Activated CD8-positive, alpha-beta memory T cell treated with anti-CD3 and anti-CD28 coated beads, Interleukin-2, amount 50 U/mL, for 24 hours (primary cell): Measurements from ENCODE around the gene SMIM14.
"Not testable (repeated sequence)": the region's sequence is repeated elsewhere in the genome, so short reads cannot be mapped to it uniquely, and the experiment has no call there.

Experiments used
- DNase-seq: peaks from one replicate; pipeline ENCODE4 v3.0.0-alpha.2; 2020; ENCODE audit errors: extremely low read depth

SMIM14 gene

DNA sequence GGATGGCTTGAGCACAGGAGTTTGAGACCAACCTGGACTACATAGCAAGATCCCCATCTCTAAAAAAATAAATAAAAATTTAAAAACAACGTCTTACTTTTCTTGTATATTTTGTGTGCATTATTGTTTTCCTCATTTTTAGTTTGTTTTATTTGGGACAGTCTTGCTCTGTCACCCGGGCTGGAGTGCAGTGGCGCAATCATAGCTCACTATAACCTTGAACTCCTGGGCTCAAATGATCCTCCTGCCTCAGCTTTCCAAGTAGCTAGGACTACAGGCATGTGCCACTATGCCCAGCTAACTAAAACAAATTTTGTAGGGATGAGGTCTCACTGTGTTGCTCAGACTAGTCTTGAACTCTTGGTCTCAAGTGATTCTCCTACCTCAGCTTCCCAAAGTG, 9.5 kb upstream of the SMIM14 start:
- no peak for DNase-seq

DNA sequence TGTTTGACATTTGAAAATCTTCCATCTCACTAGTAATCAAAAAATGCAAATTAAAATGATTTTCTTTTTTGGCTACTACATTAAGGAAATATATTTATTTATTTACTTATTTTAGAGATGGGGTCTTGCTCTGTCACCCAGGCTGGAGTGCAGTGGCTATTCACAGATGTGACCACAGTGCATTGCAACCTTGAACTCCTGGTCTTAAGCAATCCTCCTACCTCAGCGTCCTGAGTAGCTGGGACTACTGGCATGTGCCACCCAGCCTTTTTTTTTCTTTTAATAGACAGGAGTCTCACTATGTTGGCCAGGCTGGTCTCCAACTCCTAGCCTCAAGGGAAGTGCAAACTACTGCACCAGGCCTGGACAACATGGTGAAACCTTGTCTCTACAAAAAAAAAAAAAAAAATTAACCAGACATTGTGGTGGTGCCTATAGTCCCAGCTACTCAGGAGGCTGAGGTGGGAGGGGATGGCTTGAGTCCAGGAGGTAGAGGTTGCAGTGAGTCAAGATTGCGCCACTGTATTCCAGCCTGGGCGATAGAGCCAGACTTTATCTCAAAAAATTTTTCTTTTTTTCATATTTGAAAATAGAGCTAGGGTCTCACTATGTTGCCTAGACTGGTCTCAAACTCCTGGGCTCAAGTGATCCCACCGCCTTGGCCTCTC, 4.4 kb upstream of the SMIM14 start:
- DNase-seq: no peak

DNA sequence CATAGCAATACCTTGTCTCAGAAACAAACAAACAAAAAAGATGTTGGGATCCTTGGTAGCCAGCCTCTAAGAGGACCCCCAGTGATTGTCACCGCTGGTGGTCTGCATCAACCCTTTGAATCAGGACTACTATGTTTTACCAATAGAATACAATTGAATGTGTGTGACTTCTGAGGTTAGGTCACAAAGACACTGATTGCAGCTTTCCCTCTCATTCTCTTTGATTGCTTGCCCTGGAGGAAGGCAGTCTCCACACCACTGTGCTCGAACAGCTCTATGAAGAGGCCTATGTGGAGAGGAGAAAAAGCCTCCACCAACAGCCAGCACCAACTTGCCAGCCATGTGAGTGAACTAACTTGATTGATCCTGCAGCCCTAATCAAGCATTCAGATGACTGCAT, 2.8 kb upstream of the SMIM14 start:
- DNase-seq: no peak

DNA sequence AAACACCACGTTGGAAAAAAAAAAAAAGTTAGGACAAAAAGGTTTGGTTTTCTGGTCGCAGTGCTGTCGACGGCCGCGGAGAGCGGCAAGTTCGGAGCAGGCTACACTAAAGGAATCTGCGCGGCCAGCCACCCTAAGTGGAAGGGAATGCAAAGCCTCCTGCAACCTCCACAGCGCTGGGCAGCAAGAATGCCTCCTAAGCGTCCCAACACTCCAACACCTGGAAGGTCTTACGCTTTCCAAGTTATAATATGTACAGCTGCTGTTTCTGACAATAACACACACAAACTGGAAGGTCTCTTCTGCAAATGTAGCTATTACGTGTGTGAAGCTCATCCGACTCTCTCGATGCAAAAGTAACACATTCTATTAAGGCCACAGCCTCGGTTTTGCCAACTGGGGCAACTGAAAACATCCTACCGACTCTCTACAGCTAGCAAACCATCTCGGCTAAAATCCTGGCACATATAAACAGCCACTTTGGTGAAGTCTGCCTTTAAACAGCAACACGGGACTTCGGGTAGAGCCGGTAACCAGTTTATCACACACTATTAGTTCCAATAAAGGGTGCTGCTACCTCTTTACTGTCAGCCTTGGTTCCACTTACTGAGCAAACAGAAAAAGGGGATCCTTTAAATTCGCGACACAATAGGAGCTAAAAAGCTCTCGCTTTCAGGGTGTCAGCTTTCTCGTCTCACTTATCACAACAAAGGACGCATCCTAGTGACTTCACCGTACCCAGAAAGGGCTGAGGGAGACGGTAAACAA, 895 bp downstream of the SMIM14 start:
- DNase-seq: no peak

DNA sequence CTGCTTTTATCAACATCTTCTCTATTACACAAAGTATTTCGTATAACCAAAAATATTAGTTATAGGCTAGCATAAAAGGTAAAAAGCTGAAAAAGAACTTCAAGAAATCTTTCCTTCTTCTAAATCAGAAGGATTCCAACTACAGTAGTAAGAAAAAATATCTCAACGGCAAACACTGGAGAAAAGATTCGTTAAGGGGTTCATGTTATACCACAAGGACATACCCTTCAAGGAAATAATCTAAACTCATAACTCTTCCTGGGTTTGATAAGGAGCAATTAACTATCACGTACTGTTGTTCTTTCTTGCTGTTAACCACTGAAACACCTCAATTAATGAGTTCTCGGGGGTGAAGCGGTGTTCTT, 1.5 kb downstream of the SMIM14 start:
- DNase-seq: no peak

DNA sequence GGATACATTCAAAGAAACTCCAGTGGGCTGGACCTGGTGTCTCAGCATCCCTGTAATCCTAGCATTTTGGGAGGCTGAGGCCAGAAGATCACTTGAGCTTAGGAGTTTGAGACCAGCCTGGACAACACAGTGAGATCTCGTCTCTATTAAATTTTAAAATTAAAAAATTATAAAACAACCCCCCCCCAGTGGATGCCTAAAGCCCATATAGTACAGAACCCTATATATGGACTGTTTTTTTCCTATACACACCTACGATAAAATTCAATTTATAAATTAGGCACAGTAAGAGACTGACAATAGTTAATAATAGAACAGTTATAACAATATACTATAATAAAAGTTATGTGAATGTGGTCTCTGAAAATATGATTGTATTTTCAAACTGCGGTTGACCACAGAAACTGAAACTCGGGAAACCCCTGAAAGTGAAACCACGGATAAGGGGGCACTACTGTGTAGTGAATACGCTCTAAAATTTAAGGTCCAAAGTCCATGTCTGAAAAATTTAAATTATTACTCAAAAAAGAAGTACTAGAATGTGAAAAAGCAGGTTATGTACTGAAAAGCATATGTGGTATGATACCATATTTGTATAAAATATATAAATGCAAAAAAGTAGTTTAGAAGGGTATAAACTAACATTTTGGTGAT, 2.0 kb downstream of the SMIM14 start:
- DNase-seq: no peak

DNA sequence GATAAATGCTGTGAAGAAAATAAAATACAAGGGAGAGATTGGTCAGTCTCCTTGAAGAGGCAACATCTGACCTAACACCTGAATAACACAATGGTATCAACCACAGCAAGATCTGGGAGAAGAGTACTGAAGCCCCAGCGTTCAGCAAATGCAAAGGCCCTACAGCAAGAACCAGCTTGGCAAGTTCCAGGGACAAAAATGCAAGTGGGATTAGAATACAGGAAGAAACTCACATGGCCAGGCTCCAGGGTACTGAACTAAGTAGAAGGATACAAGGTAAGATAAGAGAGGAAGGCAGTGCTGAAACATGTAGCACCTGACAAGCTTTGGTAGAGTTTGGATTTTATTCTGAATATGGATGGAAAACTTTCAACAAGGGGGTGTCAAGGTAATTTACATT, 3.6 kb downstream of the SMIM14 start:
- DNase-seq: no peak

DNA sequence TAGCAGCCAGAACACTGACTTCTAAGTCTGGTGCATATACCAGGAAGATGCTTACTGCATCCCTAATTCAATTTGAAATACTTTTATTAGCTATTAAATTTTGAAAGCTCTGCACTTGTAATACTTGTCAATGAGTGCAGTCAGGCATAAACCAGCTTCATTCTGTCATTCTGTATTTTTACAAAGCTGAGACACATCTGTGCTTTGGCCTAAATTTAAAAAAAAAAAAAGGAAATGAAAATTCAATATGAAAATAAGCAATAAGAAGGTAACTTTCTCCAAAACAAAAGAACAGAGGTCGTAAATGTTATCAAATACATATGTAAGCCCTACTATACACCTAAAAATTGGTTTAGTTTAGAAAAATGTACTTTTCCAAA, 7.0 kb downstream of the SMIM14 start:
- no peak for DNase-seq

DNA sequence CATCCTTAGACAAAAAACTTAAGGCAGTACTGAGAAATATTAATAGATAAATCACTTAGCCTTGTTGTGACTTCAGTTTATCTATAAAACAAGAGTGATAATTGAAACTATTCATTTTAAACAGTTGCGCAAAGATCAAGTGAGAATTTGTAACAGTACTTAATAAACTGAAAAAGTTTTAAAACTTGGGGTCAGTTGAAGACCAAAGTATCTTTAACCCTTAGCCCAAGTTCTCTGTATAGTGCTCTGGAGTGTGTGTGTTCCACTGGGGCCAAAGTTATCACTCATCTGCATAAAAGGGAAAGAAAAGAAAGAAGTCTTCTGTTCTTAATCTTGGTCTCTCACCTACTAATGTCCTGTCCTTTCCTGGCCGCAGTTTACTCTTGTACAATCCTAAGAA, 11.3 kb downstream of the SMIM14 start:
- DNase-seq: no peak

DNA sequence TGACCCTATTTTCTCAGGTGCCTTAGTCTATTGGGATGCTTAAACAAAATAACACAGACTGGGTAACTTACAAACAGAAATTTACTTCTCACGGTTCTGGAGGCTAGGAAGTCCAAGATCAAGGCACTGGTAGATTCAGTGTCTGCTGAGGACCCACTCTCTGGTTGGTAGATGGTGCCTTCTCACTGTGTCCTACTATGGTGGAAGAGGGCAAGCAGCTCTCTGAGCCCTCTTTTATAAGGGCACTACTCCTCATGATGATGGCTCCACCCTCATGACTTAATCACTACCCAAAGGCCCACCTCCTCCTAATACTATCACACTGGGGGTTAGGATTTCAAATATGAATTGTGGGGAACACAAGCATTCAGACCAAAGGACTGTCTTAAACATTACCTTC, 11.8 kb downstream of the SMIM14 start:
- DNase-seq: no peak

DNA sequence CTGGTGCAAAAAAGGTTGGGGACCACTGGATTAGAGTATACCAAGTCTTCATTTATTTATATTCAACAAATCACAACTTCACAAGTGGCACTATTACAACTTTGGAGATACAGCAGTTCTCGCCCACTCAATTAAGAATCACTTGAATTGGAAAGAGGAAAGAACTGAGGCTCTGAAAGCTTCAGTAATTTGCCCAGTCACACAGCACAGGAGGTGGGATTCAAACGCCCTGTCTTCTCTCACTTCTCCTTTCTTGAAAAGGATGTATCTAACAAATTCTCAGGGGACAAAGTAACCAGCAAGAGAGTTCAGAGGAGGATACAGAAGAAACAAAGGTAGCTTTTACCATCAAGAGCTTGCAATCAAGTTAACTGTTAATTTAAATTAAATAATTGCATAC, 12.4 kb downstream of the SMIM14 start:
- DNase-seq: no peak

DNA sequence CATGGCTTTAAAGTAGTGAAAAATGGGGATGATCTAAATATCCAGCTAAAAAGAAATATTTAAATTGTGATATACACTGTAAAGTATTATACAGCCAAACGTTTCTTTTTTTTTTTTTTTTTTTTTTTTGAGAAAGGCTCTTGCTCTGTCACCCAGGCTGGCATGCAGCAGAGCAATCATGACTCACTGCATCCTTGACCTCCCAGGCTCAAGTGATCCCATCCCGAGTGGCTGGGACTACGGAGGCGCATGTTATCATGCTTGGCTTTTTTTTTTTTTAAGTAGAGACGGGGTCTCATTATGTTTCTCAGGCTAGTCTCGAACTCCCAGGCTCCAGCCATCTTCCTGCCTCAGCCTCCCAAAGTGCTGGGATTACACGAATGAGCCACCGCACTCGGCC, 17.1 kb downstream of the SMIM14 start:
- no peak for DNase-seq

DNA sequence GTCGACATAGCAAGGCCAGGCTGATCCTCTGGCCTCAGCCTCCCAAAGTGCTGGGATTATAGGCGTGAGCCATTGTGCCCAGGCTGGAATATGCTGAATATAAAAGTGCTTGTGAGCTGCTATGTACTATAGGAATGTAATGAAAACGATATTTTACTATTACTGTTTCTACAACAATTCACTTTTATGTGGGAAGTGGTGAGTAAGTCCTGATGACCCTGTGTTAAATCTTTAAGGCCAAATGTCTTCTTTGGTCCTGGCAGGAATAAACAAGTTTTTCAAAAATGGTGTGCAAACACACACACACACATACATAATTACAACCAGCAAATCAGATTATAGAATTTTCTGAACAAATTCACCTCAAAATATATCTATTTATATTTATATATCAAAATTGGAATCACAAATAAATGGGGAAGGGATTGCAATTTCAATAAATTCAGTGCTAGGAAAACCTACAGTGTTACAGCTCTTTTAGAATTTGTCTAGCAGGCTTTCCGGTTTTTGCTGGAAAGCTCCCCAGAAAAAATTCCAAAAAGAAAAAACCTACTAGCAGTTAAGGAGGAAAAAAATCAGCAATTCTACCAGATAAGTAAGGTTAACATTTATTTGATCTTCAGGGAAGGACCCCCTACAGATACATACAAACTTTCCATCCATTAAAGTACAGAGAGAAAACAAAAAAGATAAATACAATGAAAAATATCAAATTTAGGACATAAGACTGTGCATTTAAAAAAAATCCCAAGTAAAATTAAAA, 17.9 kb downstream of the SMIM14 start:
- DNase-seq: no peak

DNA sequence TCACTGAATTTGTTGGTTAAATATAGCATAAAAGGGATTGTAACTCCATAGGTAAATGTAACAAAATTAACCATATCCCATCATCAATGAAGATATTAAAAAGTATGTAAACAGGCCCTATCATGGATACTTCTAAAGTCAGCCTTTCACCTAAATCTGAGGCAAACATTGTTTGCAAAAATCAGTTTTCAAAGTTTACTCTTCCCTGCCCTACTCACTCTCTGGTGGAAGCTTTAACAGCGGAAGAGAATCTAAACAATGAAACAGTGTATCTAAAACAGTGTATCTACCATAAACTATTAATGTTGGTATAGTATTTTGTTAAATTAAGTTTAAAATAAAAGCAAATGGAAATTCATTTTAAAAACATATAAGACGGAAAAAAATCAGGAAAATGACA, 21.1 kb downstream of the SMIM14 start:
- DNase-seq: no peak

DNA sequence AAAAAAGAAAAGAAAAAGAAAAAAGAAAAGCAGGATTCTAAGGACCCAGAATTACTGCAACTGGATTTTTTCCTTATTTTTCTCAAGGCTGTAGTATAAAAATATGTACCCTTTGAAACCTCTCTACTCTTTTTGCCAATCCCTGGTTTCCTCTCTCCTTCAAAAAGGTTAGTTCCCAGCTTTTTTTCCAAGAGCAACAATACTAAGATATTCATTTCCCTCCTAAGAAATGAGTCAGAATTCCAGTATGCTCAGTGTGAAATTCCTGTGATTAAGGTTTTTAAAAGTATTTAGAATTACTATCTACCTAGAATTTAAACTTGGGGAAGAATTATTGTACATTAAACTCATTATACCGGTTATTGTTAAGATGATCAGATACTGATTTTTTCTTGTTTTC, 22.0 kb downstream of the SMIM14 start:
- DNase-seq: no peak

DNA sequence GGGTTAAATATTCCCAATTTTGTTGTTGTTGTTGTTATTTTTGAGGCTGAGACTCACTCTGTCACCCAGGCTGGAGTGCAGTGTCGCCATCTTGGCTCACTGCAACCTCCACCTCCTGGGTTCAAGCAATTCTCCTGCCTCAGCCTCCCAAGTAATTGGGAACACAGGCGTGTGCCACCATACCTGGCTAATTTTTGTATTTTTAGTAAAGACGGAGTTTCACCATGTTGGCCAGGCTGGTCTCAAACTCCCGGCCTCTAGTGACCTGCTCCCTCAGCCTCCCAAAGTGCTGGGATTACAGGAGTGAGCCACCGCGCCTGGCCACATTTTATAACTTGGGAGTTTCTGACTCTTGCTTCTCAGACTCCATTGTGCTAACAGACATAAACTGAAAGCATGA, 22.6 kb downstream of the SMIM14 start:
- not testable (repeated sequence) for DNase-seq

DNA sequence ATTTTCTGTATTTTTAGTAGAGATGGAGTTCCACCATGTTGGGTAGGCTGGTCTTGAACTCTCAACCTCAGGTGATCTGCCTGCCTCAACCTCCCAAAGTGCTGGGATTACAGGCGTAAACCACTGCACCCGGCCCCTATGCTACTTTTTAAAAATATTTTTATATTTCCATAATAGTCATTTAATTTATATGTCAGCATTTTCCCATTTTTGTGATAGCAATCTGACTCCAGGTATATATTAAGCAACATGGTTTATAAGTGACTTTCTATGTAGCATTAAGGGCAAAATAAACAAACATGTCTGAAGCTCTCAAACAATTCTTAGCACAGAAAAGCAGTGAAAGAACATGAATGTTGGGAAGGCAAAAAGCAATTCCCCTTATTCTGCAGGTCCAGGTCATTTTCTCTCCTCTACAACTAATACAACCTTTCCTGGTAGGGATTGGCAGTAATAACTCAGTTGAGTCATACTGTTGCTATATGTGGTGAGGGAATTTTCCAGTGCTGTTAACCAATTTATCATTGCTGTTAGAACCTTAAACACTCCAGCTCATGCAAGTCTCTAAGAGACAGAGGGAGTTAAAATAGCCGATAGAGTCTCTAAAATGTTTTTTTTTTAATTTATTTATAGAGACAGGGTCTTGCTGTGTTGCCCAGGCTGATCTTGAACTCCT, 24.0 kb downstream of the SMIM14 start:
- DNase-seq: no peak

DNA sequence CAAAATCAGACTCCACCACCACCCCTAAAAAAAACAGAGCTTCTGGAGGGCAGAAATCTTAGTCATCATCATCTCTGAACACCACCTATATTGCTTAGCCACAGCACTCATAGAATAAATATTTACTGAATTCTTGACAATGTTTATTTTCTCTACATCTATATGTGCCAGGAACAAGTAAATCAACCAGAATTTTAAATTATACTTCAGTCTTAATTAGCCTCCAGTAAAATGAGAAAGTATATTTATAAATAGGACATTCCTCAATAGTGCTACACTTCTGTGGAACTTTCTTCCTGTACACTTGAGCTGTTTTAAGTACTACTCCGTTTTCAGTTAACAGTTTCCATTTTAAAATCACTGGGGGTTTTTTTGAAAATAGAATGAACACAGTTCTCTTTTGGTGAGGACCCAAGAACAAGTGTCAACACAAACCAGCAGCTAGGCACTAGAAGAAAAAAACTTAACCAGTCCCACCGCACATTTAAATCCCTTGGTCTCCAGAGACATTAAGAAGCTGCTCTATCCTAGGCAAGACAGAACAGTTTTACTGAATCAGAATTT, 25.5 kb downstream of the SMIM14 start:
- no peak for DNase-seq

DNA sequence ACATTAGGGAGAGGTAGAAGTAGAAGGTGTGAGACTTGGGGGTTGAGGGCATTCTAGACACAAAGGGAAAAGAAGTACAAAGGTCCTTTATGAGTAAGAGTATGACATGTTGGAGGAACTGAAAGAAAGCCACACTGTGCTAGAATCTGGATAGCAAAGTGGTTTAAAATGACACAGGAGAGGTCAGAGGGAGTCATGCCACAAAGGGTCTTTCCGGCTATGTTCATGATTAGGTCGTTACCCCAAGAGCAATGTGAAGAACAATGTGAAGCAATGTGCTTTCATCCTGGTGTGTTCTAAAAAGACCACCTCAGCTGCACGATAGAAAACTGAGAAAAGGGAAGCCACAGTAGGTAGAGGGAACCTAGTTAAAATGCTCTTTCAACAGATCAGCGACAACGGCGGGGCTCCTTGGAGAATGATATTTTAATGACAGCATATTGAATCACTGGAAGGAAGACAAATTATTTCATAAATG, 29.2 kb downstream of the SMIM14 start:
- DNase-seq: no peak

DNA sequence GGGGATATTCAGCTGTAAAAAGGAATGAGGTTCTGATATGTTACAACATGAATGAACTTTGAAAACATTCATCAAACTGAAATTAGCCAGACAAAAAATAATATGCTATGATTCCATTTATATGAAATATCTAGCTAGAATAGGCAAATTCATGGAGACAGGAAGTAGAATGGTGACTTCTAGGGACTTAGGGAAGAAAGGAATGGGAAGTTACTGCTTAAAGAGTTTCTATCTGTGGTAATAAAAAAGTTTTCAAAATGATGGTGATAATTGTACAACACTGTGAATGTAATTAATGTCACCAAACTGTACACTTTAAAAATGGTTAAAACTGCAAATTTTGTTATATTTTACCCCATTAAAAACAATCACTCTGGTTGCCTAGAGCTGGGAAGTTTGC, 30.2 kb downstream of the SMIM14 start:
- DNase-seq: no peak

DNA sequence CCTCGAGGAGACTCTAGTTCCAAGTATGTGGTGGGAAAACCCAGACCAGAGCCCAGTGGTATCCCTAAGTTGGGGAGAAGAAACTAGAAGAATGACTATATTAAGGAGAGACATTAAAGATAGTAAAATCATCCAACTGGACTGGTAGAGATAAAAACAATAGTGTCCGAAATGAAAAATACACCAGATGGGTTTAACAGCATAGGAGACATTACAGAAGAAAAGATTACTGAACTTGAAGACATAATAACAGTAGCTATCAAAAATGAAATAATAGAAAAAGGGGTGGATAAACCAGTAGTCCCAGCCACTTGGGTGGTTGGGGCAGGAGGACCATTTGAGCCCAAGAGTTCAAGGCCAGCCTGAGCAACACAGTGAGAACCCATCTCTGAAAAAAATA, 31.9 kb downstream of the SMIM14 start:
- DNase-seq: no peak
